Tibial artery (tissue), 4 donors: ENCODE results near the gene DMD.

ENCODE experiments used
- DNase-seq, 2 donors: peaks; one replicate each; pipeline ENCODE4 v3.0.0-alpha.2; 2019
- H3K27ac ChIP-seq, 2 donors: fragments of 200-600 bp; sonication (generic) in 1 of 2; 1 replicate in 1 of 2; 2 replicates in 1 of 2; pipeline ENCODE4 v1.5.1; 2018 to 2019; ENCODE audit warnings: mild to moderate bottlenecking in 1 of 2
- H3K27me3 ChIP-seq, 2 donors: fragments of 200-600 bp; sonication (generic) in 1 of 2; one replicate each; pipeline versions ENCODE4 v1.5.1 to v1.6.0; 2016 to 2019
- H3K36me3 ChIP-seq, 3 donors: fragments of 200-600 bp; sonication (generic) in 2 of 3; one replicate each; pipeline ENCODE4 v1.5.1; 2016 to 2019; ENCODE audit warnings: mild to moderate bottlenecking in 2 of 3
- H3K4me1 ChIP-seq, 4 donors: fragments of 200-600 bp; sonication (generic) in 2 of 4; 1 replicate in 3 of 4; 2 replicates in 1 of 4; pipeline ENCODE4 v1.5.1; 2016 to 2019
- H3K4me3 ChIP-seq, 2 donors: fragments of 200-600 bp; sonication (generic) in 1 of 2; 1 replicate in 1 of 2; 2 replicates in 1 of 2; pipeline ENCODE4 v1.5.1; 2018 to 2019; ENCODE audit warnings: mild to moderate bottlenecking in 2 of 2
- H3K9me3 ChIP-seq, 3 donors: fragments of 200-600 bp; sonication (generic) in 1 of 3; one replicate each; pipeline ENCODE4 v1.5.1; 2016 to 2019
- intact Hi-C: fragments of 100-400 bp; cut with DNase I; formaldehyde crosslinking; loops from one replicate; pipeline ENCODE4 v1.15.0; 2023; ENCODE audit warnings: low total_unique reads
- TF ChIP-seq, protein P1 (sequence below), 2 experiments: fragments of 200-600 bp in 1 of 2; fragments of 450-650 bp in 1 of 2; IDR thresholded peaks; one replicate each; pipeline ENCODE4 v1.5.1; 2017 to 2019; ENCODE audit warnings: antibody characterized with exemption in 2 of 2, mild to moderate bottlenecking in 1 of 2, moderate library complexity in 1 of 2

DMD gene

DNA sequence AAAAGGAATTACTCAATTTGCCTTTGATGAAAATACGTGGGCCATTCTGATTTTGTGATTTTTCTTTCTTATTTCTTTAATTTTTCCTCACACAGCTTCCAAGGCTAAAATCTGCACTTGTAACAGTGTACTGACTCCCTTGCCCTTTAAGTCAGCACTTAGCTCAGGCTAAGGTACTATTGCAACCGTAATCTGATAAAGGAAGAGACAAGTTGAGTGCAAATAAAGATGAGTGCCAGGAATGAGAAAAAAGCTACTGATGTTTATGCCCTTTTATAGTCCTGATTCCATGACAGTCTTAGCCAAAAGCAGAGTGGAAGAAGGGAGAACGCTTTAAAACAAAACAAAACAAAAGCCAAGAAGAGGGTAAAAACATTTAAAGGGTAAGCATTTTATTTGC lies 6.0 kb downstream of the DMD start:
- Histone ChIP-seq H3K4me3 (peak overlapping the region; percentile 53), H3K4me1 (peaks cover 0 to 8% (median 0%) of the 10 kb centered on the region in 4 donors), H3K27me3 (no peaks in the 10 kb centered on the region), H3K27ac (peak overlapping the region; percentile 58 to 71), H3K9me3 (no peaks in the 10 kb centered on the region), H3K36me3 (no peaks in the 10 kb centered on the region)
- intact Hi-C loops = no loop called here
- no peak for DNase-seq
- TF ChIP-seq, protein P1, sequence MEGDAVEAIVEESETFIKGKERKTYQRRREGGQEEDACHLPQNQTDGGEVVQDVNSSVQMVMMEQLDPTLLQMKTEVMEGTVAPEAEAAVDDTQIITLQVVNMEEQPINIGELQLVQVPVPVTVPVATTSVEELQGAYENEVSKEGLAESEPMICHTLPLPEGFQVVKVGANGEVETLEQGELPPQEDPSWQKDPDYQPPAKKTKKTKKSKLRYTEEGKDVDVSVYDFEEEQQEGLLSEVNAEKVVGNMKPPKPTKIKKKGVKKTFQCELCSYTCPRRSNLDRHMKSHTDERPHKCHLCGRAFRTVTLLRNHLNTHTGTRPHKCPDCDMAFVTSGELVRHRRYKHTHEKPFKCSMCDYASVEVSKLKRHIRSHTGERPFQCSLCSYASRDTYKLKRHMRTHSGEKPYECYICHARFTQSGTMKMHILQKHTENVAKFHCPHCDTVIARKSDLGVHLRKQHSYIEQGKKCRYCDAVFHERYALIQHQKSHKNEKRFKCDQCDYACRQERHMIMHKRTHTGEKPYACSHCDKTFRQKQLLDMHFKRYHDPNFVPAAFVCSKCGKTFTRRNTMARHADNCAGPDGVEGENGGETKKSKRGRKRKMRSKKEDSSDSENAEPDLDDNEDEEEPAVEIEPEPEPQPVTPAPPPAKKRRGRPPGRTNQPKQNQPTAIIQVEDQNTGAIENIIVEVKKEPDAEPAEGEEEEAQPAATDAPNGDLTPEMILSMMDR (IDR thresholded peaks at IDR 0.05) = no peak

DNA sequence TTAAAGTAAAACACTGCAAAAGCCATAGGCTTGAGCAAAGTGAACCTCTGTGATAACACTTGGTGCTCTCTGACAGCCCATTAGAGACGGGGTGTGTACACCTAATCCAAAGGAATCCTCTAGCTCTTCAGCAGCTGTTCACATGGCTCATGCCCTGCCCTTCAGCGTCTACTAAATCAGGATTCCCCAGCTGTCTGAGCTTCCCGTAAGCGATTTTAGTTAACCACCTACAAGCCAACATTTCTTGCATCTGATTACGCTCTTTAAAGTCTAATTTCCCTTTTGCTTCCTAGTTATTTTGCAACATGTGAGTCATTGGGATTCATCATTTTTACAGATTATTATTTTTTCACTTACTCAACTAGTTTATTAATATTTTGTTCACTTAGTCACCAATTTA lies 6.5 kb downstream of the DMD start:
- H3K4me3 ChIP-seq = peak overlapping the region; percentile 53
- H3K9me3 ChIP-seq = no peaks in the 10 kb centered on the region
- H3K4me1 ChIP-seq = peaks cover 0 to 8% (median 0%) of the 10 kb centered on the region in 4 donors
- H3K36me3 ChIP-seq = no peaks in the 10 kb centered on the region
- TF ChIP-seq, protein P1 (IDR thresholded peaks at IDR 0.05) = no peak
- DNase-seq = no peak
- no peaks in the 10 kb centered on the region for H3K27me3 ChIP-seq
- H3K27ac ChIP-seq = peak overlapping the region; percentile 58 to 71
- intact Hi-C loops = no loop called here

DNA sequence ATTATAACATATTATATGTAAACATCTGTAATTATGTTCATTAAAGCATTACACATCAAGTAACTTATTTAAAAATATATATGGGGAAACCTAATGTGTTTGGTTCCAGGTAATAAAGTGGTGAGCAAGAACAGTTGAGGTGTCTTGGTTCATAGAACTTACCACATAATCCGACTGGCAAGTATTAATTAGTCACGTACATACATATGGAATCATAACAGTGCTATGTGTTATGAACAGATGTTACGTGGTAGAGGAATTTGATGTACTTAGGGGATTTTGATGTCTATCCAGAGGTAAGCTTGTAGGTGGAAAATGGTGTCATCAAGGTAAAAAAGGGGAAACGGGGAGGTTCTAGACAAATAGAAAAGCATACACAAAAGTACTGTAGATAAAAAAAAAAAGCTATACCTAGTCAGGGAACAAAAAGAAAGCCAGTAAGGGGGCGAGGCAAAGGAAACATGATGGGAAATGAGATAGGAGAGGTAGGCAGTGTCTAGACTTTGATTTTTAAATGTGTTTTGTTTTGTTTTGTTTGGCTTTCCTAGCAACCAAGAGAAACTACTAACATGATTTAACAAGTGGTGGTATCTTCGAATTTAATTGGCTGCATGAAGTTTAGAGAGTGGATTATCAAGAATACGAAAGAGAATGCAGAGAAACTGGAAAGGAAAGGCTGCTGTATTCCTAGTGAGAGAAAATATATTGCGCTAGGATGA lies 12.6 kb downstream of the DMD start:
- H3K27me3 ChIP-seq = no peaks in the 10 kb centered on the region
- no peak for DNase-seq
- intact Hi-C loops = no loop called here
- TF ChIP-seq, protein P1 (IDR thresholded peaks at IDR 0.05) = no peak
- no peak overlapping the region for H3K4me3 ChIP-seq
- no peaks in the 10 kb centered on the region for H3K9me3 ChIP-seq
- no peaks in the 10 kb centered on the region for H3K36me3 ChIP-seq
- no peak overlapping the region for H3K27ac ChIP-seq
- peaks cover 0 to 20% (median 0%) of the 10 kb centered on the region in 4 donors for H3K4me1 ChIP-seq

DNA sequence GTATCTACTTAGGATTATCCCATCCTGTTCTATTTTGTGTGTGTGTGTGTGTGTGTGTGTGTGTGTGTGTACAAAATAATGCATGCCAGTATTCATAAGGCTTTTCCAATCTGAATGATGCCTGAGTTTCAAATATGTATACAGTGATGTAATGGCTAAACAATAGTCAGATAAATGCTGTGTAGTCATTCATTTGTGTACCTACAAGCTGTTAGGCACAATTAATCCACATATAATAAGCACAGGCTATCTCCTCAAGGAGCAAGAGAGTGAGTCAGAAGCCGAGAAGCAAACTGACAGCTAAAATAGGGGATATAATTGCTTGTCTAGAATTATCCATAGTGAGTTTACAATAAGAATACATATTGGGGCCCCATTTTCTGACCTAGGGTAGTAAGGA lies 15.7 kb downstream of the DMD start:
- DNase-seq = no peak
- Histone ChIP-seq H3K9me3 (no peaks in the 10 kb centered on the region), H3K27me3 (no peaks in the 10 kb centered on the region), H3K27ac (peak overlapping the region; percentile 4 to 64), H3K36me3 (no peaks in the 10 kb centered on the region), H3K4me1 (peaks cover 0 to 15% (median 0%) of the 10 kb centered on the region in 4 donors), H3K4me3 (no peak overlapping the region)
- intact Hi-C loops = no loop called here
- TF ChIP-seq, protein P1 (IDR thresholded peaks at IDR 0.05) = no peak

DNA sequence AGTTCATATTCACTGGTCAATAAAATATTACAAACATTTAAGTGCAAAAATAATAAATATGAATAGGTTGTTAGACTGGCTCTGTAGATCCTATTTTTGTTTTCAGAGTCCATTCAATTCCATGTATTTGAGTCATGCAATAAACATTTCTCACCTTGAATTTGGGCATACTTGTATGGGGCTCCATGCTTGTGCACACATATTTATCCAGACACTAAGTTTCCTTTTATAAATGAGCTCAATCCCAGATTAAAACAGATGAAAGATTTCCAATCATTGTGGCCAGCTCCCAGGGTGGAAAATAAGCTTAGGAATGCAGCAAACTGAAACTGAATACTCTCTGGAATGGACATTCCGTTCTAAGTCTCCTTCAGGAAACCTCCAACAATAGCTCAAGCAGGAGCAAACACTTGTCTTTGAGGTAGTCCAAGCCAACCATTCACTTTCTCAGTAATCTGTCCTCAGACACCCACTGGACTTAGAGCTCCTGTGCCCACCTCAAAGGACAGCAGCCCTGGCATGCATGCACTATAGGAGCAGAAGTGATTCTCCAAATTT lies 16.4 kb downstream of the DMD start:
- Histone ChIP-seq H3K9me3 (no peaks in the 10 kb centered on the region), H3K4me1 (peaks cover 0 to 17% (median 0%) of the 10 kb centered on the region in 4 donors), H3K27me3 (no peaks in the 10 kb centered on the region), H3K36me3 (no peaks in the 10 kb centered on the region), H3K4me3 (peak overlapping the region in 1 of 2 donors; percentile 19), H3K27ac (peak overlapping the region; percentile 4 to 64)
- intact Hi-C loops = no loop called here
- DNase-seq = no peak
- TF ChIP-seq, protein P1 (IDR thresholded peaks at IDR 0.05) = no peak
